Fibroblast of pulmonary artery (primary cell): ENCODE results near the gene POLR1D.

Source experiments
- DNase-seq: peaks from one replicate; pipeline ENCODE4 v3.0.0-alpha.2; 2010; ENCODE audit warnings: low read depth
- H3K4me3 ChIP-seq: replicated peaks from 2 replicates; pipeline ENCODE4 v1.5.1; 2011; ENCODE audit warnings: low read depth, mild to moderate bottlenecking, control low read depth, low read length, moderate library complexity
- CTCF ChIP-seq: IDR thresholded peaks from 2 replicates; pipeline ENCODE4 v1.5.1; 2011; ENCODE audit warnings: mild to moderate bottlenecking, control low read depth, low read length, inconsistent platforms; ENCODE audit errors: missing control alignments

POLR1D gene

GRCh38 chr13:27665761-27666160, 44.1 kb downstream of the POLR1D start:
- H3K4me3 ChIP-seq: no peak overlapping the region
- TF ChIP-seq CTCF: no peak
- no peak for DNase-seq

GRCh38 chr13:27666951-27667350, 45.3 kb downstream of the POLR1D start:
- no peak overlapping the region for H3K4me3 ChIP-seq
- no peak for DNase-seq
- TF ChIP-seq CTCF: no peak

GRCh38 chr13:27667946-27668345, 46.3 kb downstream of the POLR1D start:
- TF ChIP-seq CTCF: no peak
- DNase-seq: peak; percentile 45
- no peak overlapping the region for H3K4me3 ChIP-seq

GRCh38 chr13:27670861-27671260, 49.2 kb downstream of the POLR1D start:
- H3K4me3 ChIP-seq: no peak overlapping the region
- DNase-seq: no peak
- no peak for TF ChIP-seq CTCF

- no peak for TF ChIP-seq CTCF
- DNase-seq: no peak
- no peak overlapping the region for H3K4me3 ChIP-seq
These were observed 50.3 kb downstream of the POLR1D start for GRCh38 chr13:27672025-27672424.
